Mononuclear cell (primary cell): ENCODE results near the gene LPIN3. TPM values are rescaled to one million over a fixed set of nuclear protein-coding genes. Genes with fewer than 3 reads are reported as not detected.

Experiments used
- H3K27me3 ChIP-seq: 2 replicates; pipeline ENCODE4 v1.6.0; 2011; ENCODE audit warnings: low read length, control low read depth; ENCODE audit not compliant: insufficient read depth
- H3K4me1 ChIP-seq: 2 replicates; pipeline ENCODE4 v1.5.1; 2011; ENCODE audit warnings: mild to moderate bottlenecking, low read length, control low read depth; ENCODE audit not compliant: insufficient read depth
- H3K4me3 ChIP-seq: 2 replicates; pipeline ENCODE4 v1.5.1; 2011; ENCODE audit warnings: mild to moderate bottlenecking, low read length, moderate library complexity
- H3K9me3 ChIP-seq: 2 replicates; pipeline ENCODE4 v1.5.1; 2011; ENCODE audit warnings: low read depth, mild to moderate bottlenecking, control low read depth, low read length
- total RNA-seq: library from RNA; depleted of rRNA; stranded (reverse); fragments of >200 nt; gene quantifications from one replicate; pipeline ENCODE4 v1.2.3, GENCODE V29; 2012

LPIN3 gene
- total RNA-seq, 1 donor: 0.10 TPM

DNA sequence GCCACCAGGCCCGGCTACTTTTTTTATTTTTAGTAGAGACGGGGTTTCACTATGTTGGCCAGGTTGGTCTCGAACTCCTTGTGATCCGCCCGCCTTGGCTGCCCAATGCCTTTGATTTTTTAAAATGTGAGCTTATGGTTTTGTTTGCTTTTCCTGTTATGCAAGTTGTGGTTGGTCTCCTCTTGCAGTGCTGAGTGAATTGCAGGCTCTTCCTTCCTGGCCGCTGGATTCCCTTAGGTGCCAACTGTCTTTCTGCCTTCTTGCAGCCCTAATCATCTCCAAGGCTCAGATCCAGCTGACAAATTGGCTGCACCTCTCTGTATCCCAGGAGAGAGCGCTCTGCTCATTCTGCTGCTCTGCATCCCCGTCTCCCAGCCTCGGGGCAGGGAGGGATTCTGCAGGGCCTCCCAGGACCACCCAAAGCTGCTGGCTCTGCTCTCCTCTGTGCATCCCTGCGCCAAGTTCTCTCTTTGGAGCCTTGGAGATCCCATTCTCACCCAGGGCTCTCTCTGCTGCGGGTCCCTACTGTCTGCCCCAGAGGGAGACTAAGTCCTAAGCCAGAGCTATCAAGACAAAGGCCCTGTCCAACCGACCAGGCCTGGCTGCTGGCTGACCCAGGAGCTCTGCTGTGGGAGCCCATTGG lies 40.1 kb downstream of the LPIN3 start:
- Histone ChIP-seq H3K27me3 (no peaks in the 10 kb centered on the region), H3K4me3 (no peak overlapping the region), H3K9me3 (no peaks in the 10 kb centered on the region), H3K4me1 (peaks cover 9% of the 10 kb centered on the region)

DNA sequence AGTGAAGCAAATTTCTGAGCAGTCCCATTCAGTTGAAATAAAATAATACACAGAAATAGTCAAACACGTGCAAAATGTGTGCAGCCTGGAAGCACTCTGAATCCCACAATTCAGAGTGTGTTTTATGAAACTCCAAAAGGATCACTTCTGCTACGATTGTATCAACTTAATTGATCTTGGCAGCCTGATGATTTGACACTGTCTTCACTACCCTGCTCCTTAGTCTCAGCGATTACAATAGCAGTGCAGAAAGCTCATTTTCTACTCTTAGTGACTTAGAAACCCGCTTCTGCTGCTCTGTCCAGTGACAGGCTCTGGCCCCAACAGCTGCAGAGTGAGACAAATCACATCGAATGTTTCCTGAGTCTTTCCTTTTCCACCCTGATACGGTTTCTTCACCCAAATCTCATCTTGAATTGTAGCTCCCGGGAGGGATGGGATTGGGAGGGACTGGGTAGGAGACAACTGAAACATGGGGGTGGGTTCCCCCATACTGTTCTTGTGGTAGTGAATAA lies 42.2 kb downstream of the LPIN3 start:
- Histone ChIP-seq H3K4me1 (peaks cover 9% of the 10 kb centered on the region), H3K27me3 (no peaks in the 10 kb centered on the region), H3K4me3 (no peak overlapping the region), H3K9me3 (no peaks in the 10 kb centered on the region)

DNA sequence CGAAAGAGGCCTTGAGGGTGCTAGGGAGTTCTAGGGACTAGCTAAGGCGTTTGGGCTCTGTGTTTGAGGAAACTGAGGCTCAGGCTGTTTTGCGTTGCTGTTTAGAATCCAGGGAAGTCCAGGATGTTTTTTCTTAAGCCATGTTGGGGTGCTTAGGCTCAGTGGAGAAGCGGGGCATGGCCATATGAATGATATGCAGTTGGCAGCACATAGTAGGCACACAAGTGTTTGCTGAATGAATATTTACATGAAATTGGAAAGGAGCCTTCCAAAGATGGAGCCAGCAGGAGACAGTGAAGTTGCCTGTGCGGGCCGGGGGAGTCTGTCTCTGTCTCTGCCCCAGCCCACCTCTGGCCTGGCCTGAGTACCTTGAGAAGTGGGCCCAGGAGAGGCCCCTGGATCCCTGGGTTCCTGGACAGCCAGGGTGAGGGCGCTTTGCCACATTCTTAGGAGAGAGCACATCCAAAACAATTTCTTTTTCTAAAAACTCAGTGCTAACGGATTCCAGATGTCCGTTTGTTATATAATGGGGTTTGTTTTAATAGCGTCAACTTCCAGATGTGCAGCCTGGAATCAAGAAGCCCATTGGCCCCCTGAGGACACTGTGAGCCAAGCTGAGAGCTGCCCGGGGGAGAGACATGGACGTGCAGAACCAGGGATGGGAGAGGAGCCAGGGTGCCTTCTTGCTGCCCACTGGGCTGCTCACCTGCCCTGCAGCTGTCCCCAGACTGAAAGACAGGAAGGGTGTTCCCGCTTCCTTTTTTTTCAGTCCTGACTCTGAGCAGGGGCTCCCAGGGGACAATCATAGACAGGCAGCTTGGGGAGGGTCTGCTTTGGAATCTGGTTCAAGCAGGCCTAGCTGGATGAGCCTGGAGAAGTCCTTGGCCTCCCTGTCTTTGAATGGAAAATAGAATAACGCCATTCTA lies 46.1 kb downstream of the LPIN3 start:
- H3K4me3 ChIP-seq: no peak overlapping the region
- no peaks in the 10 kb centered on the region for H3K27me3 ChIP-seq
- no peaks in the 10 kb centered on the region for H3K4me1 ChIP-seq
- H3K9me3 ChIP-seq: no peaks in the 10 kb centered on the region

DNA sequence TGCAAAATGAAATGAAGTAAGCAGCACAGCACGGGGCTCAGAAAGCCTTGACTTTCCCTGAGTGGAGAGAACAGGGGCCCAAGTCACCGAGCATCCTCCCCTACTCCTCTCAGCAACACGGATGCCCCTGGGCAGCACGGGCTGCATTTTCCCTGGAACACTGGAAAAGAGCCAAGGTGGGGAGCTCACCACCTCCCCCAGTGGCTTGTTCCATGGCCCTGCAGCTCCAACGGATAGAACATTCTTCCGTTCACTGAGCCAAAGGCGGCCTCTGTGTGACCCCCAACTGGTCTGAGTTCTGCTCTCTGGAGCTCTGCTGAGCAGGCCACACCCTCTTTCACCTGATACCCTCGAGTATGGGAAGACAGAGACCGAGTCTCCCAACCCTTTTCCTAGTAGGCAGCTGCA lies 46.8 kb downstream of the LPIN3 start:
- no peaks in the 10 kb centered on the region for H3K27me3 ChIP-seq
- no peaks in the 10 kb centered on the region for H3K9me3 ChIP-seq
- no peak overlapping the region for H3K4me3 ChIP-seq
- H3K4me1 ChIP-seq: no peaks in the 10 kb centered on the region

DNA sequence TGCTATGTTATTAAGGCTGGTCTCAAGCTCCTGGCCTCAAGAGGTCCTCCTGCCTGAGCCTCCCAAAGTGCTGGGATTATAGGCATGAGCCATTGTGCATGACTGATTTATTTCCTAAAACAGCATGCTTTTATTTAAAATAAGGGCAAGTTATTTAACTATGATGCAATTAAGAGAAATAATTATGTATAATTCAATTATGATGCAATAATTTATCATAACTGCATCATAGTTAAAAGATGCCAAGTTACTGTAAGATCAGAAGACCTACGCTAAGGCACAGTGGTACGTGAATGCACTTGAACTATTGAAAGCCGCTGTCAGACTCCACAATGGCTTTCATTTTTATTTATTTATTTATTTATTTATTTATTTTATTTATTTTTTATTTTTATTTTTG lies 50.3 kb downstream of the LPIN3 start:
- Histone ChIP-seq H3K9me3 (no peaks in the 10 kb centered on the region), H3K4me3 (no peak overlapping the region), H3K4me1 (no peaks in the 10 kb centered on the region), H3K27me3 (no peaks in the 10 kb centered on the region)

DNA sequence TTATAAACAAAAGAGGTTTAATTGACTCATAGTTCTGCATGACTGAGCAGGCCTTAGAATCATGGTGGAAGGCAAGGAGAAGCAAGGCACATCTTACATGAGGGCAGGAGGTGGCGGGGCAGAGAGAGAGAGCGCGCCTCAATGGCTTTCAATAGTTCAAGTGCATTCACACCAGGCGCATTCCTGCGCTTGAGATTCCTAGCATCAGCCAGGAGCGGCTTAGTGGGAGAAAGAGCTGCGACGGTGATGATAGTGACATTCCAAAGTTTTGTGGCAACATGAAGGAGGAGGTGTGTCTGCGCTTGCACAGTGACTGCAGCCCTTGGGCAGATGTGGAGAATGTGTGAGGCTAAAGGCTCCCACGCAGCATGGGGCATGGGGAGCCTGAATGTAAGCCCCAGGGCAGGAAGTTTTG lies 51.0 kb downstream of the LPIN3 start:
- Histone ChIP-seq H3K27me3 (no peaks in the 10 kb centered on the region), H3K4me3 (no peak overlapping the region), H3K4me1 (no peaks in the 10 kb centered on the region), H3K9me3 (no peaks in the 10 kb centered on the region)

DNA sequence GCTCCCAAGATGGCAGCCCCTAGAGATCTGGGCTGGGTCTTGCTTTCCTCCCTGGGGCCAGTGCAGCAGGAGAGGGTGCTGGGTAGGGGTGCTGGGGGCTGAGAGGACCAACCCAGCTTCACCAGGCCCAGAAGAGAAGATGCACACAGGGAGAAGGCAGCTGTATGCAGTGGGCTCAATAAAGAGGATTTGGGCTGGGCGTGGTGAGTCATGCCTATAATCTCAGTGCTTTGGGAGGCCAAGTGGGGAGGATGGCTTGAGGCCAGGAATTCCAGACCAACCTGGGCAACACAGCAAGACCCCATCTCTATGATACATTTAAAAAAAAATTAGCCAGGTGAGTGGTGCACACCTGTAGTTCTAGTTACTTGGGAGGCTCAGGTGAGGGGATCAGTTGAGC lies 51.7 kb downstream of the LPIN3 start:
- H3K9me3 ChIP-seq: no peaks in the 10 kb centered on the region
- H3K27me3 ChIP-seq: no peaks in the 10 kb centered on the region
- no peaks in the 10 kb centered on the region for H3K4me1 ChIP-seq
- H3K4me3 ChIP-seq: no peak overlapping the region

DNA sequence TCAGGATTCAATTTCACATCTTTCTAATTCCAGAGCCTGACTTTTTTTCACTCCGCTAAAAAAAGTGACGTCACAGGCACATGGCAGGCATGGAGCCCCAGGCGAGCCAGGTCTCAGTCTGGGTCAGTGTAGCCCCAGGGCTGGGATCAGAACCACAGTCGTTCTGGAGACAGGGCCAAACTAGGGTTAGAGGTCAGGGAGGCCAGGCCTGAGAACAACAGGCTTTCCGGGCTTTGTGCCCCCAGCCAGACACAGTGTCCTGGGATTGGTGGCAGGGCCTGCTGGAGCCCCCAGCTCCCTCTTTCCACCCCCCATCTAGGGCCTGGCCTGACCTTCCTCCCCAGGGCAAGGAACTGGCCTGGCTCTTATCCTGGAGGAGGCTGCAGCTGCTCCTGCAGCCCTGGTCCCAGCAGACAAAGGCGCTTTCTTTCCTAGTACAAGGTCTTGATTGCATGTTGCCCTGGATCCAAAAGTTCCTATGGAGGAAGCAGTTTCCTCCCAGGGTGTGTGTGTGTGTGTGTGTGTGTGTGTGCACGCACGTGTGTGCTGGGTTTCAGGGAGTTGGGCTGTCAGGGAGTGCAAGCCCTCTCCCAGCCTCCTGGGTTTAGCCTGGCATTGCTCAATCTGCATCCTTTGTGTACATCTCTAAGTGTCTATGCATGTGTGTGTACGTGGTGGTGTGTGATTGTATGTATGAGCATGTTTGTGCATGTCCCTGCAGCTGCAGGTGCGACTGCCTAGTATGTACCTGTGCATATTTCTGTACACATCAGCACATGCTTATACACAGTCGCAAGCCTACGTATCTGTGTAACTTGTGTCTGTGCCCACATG lies 52.5 kb downstream of the LPIN3 start:
- no peaks in the 10 kb centered on the region for H3K4me1 ChIP-seq
- H3K4me3 ChIP-seq: no peak overlapping the region
- no peaks in the 10 kb centered on the region for H3K9me3 ChIP-seq
- H3K27me3 ChIP-seq: no peaks in the 10 kb centered on the region

DNA sequence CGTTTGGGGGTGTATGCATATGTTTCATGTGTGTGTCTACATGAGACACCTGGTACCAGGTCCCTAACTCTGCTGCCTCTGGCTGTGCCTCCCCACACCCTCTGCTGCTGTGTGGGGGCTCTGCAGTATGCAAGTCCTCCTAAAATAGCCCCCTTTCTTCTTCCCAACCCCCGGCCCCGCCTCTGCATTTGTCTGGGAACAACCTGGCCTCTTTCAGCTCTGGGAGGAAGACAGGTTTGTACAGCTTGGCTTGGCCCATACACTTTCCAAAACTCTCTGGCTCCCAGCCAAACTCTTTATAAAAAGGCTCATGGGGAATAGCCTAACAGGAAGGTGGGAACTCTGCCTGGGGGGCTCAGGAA lies 53.1 kb downstream of the LPIN3 start:
- H3K27me3 ChIP-seq: no peaks in the 10 kb centered on the region
- no peak overlapping the region for H3K4me3 ChIP-seq
- no peaks in the 10 kb centered on the region for H3K9me3 ChIP-seq
- no peaks in the 10 kb centered on the region for H3K4me1 ChIP-seq

DNA sequence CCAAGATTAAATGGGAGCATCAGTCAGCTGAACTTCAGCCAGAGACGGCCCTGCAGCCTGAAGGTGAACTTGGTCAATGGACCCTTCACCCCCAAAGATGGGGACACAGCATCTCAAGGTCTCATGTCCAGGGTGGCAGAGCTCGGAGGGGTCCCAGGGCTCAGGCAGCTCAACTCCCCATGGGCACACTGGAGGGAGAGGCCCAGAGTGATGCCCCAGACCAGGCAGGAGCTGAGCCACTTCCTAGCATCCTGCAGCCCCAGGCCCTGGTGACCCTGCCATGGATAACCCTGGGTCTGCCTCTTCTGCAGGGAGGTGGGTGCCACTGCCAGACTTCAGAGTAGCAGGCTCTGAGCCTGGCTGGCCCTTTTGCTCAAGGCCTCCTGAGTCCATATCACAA lies 53.5 kb downstream of the LPIN3 start:
- Histone ChIP-seq H3K4me1 (no peaks in the 10 kb centered on the region), H3K9me3 (no peaks in the 10 kb centered on the region), H3K4me3 (no peak overlapping the region)

DNA sequence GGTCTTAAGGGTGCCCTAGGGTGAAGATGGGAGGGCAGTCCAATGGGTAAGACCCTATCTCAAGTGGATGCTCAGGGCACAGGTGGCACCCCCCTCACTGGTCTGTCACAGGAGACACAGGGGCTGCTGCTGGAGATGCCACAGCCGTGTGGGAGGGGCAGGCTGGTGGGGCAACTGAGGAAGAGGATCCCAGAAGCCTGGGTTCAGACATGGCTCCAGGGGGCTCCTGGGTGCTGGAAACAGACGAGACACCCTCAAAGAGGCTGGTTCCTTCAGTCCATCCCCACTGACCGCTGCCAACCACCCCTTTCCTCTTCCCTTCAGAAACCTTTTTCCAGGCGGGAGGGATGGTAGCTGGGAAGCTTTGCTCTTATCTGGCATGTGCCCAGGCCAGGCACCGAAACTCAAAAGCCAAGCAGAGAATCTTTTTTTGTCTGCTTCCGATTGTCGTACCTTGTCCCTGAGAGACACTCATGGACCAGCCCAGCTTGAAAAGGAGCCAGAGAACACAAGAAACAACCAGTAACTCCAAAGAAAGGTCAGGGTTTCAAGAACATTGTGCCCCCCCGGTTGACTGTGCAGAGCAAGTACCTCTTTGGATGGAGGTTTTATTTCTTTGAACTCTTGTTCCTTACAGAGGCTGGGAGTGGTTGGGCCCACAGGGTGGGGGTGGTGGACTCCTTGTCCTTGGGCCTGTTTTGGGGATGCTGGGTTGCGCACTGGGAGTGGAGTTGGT lies 54.5 kb downstream of the LPIN3 start:
- Histone ChIP-seq H3K4me1 (no peaks in the 10 kb centered on the region), H3K9me3 (no peaks in the 10 kb centered on the region), H3K27me3 (no peaks in the 10 kb centered on the region), H3K4me3 (no peak overlapping the region)

More for the DNA sequence above, 53.5 kb downstream of the LPIN3 start:
- H3K27me3 ChIP-seq: no peaks in the 10 kb centered on the region

DNA sequence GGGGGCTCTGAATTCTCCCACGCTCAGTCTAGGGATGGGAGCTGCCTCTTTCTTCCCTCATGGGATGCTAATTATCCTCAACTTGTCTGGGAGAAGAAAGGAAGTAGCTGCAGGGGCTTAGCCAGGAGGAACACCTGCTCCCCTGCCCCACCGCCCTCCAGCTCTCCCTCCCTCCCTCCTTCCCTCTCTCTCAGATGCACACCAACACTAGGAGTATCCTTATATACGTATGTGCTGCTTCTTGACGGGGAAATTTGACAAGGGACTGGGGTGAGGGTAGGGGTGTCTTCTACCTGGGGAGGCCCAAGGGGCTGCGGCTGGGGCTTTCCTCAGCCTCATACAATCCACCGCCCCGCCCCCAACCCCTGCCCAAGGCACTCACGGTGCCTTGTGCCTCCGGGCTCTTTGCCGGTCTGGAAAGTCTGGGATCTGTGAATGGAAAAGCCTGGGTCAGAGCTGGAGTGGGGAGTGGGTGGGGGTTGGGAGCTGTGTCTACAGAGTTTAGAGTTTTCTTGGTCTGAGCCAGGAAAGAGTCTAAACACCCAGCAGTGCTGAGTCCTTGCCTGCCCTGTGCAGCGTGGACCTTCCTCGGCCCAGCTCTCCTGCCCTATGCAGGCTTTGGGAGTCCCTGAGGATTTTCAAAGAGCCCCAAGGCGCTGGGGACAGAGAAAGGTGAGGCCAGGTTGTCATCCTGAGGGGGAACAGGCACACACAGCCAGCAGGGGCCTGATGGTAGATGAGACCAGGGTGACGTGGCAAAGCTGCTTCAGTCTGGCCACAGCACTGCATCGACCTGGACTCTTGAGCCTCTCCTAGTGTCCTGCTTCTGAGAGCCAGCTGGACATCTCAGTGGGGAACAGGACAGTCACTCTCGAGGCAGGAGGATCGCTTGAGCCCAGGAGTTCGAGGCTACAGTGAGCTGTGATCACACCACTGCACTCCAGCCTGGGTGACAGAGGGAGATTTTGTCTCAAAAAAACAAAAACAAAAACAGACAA lies 55.3 kb downstream of the LPIN3 start:
- Histone ChIP-seq H3K4me1 (no peaks in the 10 kb centered on the region), H3K27me3 (no peaks in the 10 kb centered on the region), H3K4me3 (no peak overlapping the region), H3K9me3 (no peaks in the 10 kb centered on the region)

DNA sequence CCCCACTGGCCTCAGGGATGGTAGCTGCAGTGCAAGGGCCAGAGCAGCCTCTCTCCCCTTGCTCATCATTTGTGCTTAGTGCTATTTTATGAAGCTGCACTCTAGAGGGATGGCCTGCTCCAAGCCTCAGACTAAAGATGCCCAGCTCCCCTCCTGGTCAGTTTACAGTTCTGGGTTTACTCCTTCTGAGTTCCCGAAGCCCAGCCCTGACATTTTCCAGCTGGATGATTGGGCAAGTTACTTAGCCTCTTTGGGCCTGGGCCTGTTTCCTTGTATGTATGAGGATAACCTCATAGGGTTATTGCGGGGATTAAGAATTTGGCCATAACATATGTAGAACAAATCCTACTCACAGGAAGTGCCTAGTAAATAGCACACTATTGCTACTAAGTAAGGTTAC lies 57.8 kb downstream of the LPIN3 start:
- Histone ChIP-seq H3K4me1 (no peaks in the 10 kb centered on the region), H3K27me3 (no peaks in the 10 kb centered on the region), H3K4me3 (no peak overlapping the region), H3K9me3 (no peaks in the 10 kb centered on the region)
